GM12873 (cell line): ENCODE results near the gene NOBOX.

ENCODE experiments used
- CTCF ChIP-seq: IDR thresholded peaks from 2 replicates; pipeline ENCODE4 v1.5.1; 2012; ENCODE audit warnings: low read depth, mild to moderate bottlenecking, moderate library complexity, low read length, control low read depth; ENCODE audit not compliant: insufficient read depth; ENCODE audit errors: missing control alignments

The NOBOX gene

GRCh38 chr7:144404946-144405345, 1.5 kb upstream of the NOBOX start:
- no peak for TF ChIP-seq CTCF

GRCh38 chr7:144403102-144403501, 391 bp downstream of the NOBOX start:
- no peak for TF ChIP-seq CTCF

- no peak for TF ChIP-seq CTCF
Measured at GRCh38 chr7:144401490-144401889, 2.0 kb downstream of the NOBOX start.

- TF ChIP-seq CTCF: no peak
Measured at GRCh38 chr7:144399946-144400345, 3.5 kb downstream of the NOBOX start.

GRCh38 chr7:144398911-144399310, 4.6 kb downstream of the NOBOX start:
- no peak for TF ChIP-seq CTCF

- TF ChIP-seq CTCF: no peak
Measured at GRCh38 chr7:144398291-144398690, 5.2 kb downstream of the NOBOX start.

GRCh38 chr7:144397086-144397485, 6.4 kb downstream of the NOBOX start:
- TF ChIP-seq CTCF: no peak
